Fibroblast of mammary gland (primary cell): ENCODE results near the gene IGFBP4.

Experiments used
- DNase-seq: peaks from one replicate; pipeline ENCODE4 v3.0.0-alpha.2; 2010; ENCODE audit warnings: low read depth
- H3K4me3 ChIP-seq: 2 replicates; pipeline ENCODE4 v1.5.1; 2011; ENCODE audit warnings: low read depth, mild to moderate bottlenecking, low read length, moderate library complexity; ENCODE audit not compliant: control insufficient read depth
- TF ChIP-seq, protein P1 (sequence below): conservative IDR thresholded peaks from 2 replicates; pipeline ENCODE4 v1.5.1; 2011; ENCODE audit warnings: low read depth, low read length, inconsistent platforms; ENCODE audit not compliant: control insufficient read depth, insufficient read depth

The IGFBP4 gene

GRCh38 chr17:40479754-40480480 is 36.7 kb downstream of the IGFBP4 start:
- TF ChIP-seq, protein P1, sequence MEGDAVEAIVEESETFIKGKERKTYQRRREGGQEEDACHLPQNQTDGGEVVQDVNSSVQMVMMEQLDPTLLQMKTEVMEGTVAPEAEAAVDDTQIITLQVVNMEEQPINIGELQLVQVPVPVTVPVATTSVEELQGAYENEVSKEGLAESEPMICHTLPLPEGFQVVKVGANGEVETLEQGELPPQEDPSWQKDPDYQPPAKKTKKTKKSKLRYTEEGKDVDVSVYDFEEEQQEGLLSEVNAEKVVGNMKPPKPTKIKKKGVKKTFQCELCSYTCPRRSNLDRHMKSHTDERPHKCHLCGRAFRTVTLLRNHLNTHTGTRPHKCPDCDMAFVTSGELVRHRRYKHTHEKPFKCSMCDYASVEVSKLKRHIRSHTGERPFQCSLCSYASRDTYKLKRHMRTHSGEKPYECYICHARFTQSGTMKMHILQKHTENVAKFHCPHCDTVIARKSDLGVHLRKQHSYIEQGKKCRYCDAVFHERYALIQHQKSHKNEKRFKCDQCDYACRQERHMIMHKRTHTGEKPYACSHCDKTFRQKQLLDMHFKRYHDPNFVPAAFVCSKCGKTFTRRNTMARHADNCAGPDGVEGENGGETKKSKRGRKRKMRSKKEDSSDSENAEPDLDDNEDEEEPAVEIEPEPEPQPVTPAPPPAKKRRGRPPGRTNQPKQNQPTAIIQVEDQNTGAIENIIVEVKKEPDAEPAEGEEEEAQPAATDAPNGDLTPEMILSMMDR = no peak
- H3K4me3 ChIP-seq = no peak overlapping the region
- no peak for DNase-seq

DNA sequence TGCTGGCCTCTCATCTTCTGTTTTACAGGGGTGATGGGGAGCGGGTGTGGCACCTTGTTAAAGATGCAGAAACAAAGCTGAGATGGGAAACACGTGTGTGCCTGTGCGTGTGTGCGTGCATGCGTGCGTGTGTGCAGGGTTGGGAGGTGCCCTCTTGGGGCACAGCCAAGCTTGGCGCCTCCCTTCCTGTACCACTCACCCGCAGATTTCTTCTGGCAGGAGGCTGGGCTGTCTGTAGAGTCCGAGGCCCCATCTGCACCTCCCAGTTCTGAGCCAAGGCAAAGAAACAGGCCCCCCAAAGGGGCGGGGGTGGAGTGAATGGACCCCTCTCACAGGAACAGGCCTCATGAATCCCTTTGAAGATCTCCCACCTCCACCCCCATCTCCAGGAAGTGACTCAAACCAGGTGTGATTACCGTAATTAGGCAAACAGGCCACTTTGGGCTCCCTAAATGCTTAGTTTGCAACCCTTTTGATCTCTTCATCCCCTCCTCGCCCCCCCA is 37.3 kb downstream of the IGFBP4 start:
- TF ChIP-seq, protein P1 = no peak
- no peak for DNase-seq
- H3K4me3 ChIP-seq = no peak overlapping the region

GRCh38 chr17:40481106-40481505 is 37.9 kb downstream of the IGFBP4 start:
- H3K4me3 ChIP-seq = no peak overlapping the region
- TF ChIP-seq, protein P1 = no peak
- DNase-seq = no peak

- DNase-seq = no peak
- no peak overlapping the region for H3K4me3 ChIP-seq
- TF ChIP-seq, protein P1 = no peak
Observed at GRCh38 chr17:40482722-40483121, 39.5 kb downstream of the IGFBP4 start.

- DNase-seq = no peak
- H3K4me3 ChIP-seq = no peak overlapping the region
- TF ChIP-seq, protein P1 = no peak
Observed at GRCh38 chr17:40483679-40484078, 40.4 kb downstream of the IGFBP4 start.

DNA sequence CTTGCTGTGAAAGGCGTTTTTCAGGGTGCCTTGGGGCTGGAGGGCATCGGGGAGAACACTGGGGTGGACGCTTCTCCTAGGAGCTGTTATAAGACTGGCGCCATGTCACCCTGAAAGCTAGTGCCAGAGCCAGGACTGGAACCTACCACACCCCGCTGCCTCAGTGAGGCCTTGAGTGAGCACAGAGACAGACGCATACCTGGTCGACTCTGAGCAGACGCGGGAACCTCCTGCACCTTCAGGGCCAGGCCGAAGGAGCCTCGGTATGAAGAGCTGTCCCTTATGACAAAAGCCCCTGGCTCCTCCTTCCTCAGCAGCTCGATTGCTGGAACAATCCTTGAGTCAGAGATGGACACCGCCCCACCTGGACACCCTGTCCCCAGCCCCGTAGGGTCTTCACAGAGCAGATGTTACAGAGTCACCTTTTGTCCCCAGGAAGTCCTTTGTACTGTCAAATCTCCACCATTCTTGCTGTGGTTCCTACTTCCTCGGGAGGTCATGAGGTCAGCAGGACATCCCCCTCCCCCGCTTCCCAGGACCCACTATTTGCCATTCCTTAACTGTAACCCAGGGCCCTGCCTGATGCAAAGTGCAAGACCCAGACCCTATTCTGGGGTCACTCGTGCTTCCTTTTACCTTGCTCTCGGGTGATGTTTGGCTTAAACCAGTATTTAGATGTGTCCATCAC is 41.2 kb downstream of the IGFBP4 start:
- no peak overlapping the region for H3K4me3 ChIP-seq
- TF ChIP-seq, protein P1 = no peak
- no peak for DNase-seq
